NB4 (cell line): ENCODE results near the gene TTC8.

ENCODE experiments used
- CTCF ChIP-seq: IDR thresholded peaks from one replicate; pipeline ENCODE4 v1.5.1; 2012; ENCODE audit warnings: low read depth, low read length
- MAX ChIP-seq: IDR thresholded peaks from 2 replicates; pipeline ENCODE4 v1.6.1; 2011; ENCODE audit warnings: low read depth, low read length
- MYC ChIP-seq: IDR thresholded peaks from 2 replicates; pipeline ENCODE4 v1.6.1; 2011; ENCODE audit warnings: low read depth, low read length
- POLR2A ChIP-seq: IDR thresholded peaks from 2 replicates; pipeline ENCODE4 v1.6.1; 2011; ENCODE audit warnings: mild to moderate bottlenecking; ENCODE audit not compliant: insufficient read length; ENCODE audit errors: extremely low read depth

GRCh38 chr14:88786715-88787114 lies 37.7 kb upstream of the TTC8 start:
- TF ChIP-seq CTCF = no peak
- no peak for TF ChIP-seq POLR2A
- TF ChIP-seq MYC = no peak
- TF ChIP-seq MAX = no peak
